MM.1S (cell line): ENCODE measurements around the gene RAPGEF2.

Source experiments
- CTCF ChIP-seq: fragments of 300-600 bp; sonication (generic); IDR thresholded peaks from 2 replicates; pipeline ENCODE4 v1.5.1; 2016; ENCODE audit warnings: antibody characterized with exemption, low read length, mixed read lengths
- EZH2 ChIP-seq: fragments of 300-600 bp; sonication (generic); optimal IDR thresholded peaks from 2 replicates; pipeline ENCODE3; 2017; ENCODE audit warnings: low read depth, mild to moderate bottlenecking, antibody characterized with exemption, low read length, mixed read lengths

- no peak for TF ChIP-seq CTCF
- no peak for TF ChIP-seq EZH2
These were observed 239.5 kb downstream of the RAPGEF2 start for GRCh38 chr4:159342374-159342773.
